D341Med (cell line): ENCODE results near the gene MICAL2.

ENCODE experiments used
- DNase-seq: peaks from one replicate; pipeline ENCODE4 v3.0.0; 2012; ENCODE audit warnings: low spot score

The MICAL2 gene

DNA sequence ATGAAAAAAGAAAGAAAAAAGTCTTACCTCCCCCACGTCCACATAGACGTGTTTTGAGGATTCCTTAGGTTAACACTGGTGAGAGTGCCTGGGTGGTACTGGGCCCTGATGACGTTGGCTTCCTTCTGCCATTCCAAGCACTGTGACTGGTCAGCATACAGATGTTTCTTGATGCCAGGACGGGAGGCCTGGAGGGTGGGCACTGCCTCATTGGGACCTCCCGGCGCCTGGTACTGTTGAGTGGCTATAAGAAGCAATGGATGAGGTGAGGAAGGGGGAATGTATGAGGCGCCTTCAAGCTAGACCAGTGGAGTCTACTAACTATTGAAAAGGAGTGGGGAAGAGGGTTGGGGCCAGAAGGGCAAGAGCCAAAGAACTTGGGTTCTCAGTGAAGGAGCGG is 45.3 kb downstream of the MICAL2 start:
- DNase-seq: no peak

DNA sequence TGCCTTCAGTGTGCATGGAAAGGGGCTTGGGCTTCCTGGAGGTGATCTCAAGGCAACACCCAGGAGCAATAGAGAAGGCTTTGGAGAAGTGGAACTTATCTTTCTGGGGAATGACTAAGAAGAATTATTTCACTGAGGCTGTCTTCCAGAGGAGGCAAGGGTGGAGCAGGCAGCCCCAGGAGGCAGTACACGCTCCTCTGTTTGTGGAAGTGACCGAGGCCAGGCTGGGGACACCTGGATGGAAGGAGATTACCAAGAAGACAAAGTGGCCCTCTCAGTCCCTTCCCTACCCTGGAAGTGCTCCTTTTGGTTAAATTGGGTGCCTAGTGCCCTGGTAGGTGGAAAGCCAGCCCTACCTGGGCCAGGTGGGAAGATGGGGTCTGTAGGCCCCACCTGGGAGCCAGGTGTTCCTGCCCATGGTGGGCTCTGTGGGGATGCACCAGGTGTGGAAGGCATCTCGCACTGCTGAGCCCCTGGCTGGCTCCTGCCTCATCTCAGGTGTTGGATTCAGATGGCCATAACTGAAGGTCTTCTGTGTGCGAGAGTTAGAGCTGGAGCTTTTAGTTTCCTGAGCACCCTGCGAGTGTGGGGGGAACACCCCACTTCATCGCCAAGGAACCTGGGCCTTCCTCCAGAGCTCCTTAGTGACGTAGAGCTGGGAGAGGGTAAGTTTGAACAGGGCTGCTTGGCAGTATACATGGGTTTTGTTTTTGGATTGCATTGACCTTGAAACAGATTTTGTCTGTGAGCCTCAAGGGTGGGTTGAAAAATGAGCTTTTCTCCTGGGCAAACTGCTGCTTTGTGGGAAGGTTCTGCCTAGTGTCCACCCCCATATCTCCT is 46.1 kb downstream of the MICAL2 start:
- DNase-seq: no peak

DNA sequence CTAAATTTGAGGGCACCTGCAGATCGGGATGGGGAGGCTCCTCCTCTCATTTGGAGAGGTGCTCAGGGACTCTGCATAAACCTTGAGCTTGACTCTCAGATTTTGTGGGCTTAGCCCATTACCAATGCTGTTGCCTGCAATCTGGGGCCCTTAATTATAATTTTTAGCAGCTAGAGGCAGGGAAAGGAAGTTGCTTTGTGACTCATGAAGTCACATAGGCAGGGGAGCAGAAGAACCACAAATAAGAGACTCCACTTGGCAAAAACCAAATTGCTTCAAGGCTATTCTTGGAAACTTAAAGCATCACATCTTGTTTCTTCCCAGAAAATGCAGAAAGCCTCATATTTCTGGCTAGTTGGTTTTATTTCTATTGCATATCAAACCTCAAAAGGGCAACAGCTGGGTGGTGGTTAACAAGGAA is 46.9 kb downstream of the MICAL2 start:
- no peak for DNase-seq

DNA sequence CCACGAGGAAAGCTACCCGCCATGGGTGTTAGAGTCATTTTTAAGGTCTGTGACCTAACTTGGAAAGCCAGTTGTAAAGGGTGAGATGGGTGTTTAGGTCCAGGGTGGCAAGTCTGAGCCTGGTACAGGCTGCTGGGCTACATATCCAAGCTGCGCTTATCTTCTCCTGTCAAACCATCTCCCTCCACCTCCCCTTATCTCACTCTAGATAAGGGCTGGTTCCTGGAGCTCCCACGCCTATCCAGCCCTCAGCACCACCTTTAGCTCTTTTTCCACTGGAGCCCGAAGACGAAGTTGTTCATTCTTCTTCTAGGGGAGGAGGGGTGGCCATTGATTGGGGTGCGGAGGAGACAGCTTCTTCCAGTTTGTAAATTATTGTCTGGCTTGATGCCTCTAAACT is 48.5 kb downstream of the MICAL2 start:
- DNase-seq: no peak

GRCh38 chr11:12159351-12160099 is 49.1 kb downstream of the MICAL2 start:
- DNase-seq: no peak

DNA sequence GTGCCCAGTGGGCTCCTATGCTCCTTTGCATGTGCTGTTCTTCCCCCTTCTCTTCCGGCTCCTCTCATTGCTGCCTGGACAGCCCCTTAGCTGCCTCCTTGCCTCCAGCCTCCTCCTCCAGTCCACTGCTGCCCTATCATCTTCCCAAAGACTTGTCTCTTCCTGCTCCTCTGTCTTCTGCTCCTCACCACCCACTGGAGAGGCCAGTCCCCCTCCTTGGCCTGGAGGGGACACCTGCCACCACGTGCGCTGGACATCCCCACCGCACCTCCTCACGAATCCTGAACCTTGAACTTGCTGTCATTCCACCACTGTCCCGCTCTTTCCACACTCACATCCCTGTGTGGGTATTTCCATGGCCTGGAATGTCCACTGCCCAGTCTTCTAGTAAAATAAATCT is 49.8 kb downstream of the MICAL2 start:
- DNase-seq: no peak

DNA sequence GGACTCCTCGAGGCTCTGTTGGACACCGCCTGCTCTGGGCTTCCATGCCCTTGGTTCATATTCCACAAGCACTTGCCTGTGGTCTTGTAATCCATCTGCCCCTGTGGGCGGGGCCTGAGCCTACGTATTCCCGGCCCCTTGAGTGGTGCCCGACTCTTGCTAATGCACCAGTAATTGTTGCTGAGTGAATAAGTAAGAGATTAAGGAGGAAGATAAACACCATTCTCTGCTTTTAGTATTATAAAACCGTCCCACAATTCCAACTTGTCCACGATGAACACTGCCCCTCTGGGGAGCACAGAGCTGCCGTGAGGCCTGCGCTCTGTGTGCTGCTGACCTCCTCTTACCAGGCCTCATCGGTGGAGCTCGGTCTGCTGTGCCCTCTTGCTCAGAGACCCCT is 50.3 kb downstream of the MICAL2 start:
- DNase-seq: peak; percentile 69

DNA sequence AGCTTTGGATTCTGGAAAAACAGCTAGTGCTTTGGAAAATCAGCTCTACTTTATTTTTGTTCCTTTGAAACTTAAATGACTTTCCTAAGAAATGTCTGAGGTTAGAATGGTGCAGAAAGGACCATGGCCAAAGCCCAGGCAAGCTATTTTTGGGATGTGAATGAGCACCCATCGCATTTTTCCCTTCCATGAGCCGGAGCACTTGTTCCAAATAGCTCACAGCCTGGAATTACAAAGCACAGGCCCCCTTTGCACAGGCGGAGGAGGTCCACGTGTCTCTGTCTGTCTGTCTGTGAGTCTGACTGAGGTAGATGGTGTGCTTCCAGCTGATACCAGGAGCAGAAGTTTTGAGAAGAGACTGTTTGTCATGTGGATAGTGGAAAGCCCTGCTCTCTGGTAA is 50.7 kb downstream of the MICAL2 start:
- DNase-seq: no peak

GRCh38 chr11:12161603-12162350 is 51.4 kb downstream of the MICAL2 start:
- no peak for DNase-seq

DNA sequence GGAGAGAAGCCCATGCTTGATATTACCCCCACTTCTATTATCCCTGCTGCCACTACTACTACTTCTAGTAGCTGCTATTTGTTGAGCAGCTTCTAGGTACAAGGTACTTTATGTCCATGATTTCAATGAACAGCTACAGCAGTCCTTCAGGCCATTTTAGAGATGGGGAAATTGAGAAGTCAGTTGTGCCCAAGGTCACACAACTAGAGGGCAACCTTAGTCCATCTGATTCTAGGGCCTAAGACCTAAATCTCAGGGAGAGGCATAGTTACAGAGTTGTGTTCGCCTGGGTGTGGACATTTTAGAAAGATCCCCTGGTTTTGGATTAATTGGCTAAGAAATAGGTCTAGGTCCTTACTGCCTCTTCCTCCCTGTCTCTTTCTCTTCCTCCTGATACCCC is 52.3 kb downstream of the MICAL2 start:
- no peak for DNase-seq

DNA sequence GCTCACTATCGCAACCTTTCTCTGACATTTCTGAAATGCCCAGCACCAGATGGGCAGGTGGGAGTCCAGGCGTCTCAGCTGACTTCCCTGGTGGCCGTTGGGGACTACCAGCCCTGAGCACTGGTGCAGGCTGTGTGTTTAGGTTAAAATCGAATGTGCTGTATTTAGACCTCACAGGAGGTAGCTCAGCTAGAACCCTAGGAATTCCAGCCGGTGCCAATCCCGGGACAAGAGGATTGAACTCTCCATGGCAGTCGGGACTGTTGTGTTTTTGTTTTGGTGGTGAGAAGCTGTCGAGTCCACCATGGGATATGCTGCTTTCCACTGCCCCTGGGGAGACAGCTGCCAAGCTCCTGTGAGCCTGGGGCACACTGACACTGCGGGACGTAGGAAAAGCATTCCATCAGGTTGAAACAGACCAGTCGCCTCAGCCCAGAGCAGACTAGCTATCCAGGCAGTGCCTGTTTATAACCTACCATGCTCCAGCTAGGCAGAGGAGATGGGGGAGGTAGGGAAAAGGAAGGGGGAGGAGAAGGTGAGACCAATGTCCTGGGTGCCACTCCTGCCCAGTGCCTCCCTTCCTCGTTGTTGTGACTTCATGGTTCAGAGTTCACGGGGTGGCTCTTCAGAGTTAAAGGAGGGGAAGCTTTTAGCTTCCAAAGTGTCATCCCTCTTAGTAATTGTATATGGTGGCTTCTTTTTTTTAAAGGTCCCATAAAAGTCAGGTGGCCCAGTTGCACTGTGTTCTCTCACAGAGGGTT is 53.0 kb downstream of the MICAL2 start:
- no peak for DNase-seq

DNA sequence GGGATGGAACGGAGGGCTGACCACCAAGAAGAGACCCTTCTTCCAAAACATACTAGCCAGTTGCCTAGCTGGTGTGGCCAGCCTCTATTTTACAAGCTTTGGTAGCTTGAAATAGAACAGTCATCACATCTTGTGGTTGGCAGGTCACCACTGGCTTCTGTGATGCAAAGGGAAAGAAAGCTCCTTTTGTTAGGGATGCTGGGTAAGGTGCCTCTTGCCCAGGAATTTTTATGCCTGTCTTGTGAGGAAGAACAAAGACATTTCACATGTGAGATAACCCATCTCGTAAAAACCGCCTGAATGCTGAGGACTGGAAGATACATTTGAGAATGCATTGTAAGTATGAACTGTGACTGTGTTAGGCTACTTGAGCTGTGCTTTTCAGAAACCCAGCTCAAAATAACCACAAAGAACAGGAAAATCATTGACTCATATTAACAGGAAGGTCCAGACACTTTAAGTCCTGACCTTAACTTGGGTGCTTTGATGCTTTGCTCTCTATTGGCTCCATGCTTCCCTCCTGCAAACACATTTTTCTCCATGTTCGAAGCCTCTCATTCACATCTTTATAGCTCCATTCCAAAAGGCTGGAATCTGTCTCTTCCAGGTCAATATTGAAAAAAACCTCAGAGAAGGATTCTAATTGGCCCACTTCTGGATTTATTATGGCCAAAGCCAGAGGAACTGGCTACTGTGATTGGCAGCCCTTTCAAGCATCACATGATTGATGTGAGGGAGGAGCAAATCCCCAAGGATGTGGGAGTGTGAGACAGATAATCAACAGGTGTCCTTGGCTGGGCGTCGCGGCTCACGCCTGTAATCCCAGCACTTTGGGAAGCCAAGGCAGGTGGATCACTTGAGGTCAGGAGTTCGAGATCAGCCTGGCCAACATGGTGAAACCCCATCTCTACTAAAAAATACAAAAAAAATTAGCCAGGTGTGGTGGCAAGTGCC is 53.9 kb downstream of the MICAL2 start:
- DNase-seq: no peak

DNA sequence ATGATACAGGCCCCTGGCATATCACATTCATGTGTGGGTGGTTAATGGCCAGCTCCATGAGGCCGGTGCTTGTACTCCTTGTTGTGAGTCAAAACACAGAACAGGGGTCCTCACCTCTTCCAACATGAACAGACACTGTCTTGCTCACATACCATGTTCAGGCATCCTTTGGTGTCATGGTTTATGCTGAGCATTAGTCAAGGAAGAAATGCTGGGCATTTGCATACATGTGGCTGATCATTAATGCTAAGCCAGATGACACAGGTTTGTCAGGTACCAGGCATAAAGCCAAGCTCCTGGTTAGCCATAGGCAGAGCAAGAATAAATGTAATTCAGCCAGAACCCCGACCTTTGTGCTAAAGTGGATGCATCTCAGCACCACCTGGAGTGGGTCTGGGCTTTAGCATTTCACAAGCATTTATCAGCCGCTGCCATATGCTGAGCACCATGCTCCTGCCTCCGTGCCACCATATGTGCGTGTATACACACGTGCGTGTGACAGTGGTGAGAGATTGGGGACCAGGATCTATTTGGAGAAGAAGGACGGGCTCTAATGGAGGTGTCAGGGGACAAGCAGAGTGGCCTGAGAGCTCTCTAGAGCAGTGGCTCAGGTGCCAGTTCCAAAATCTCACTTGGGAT is 55.0 kb downstream of the MICAL2 start:
- no peak for DNase-seq

DNA sequence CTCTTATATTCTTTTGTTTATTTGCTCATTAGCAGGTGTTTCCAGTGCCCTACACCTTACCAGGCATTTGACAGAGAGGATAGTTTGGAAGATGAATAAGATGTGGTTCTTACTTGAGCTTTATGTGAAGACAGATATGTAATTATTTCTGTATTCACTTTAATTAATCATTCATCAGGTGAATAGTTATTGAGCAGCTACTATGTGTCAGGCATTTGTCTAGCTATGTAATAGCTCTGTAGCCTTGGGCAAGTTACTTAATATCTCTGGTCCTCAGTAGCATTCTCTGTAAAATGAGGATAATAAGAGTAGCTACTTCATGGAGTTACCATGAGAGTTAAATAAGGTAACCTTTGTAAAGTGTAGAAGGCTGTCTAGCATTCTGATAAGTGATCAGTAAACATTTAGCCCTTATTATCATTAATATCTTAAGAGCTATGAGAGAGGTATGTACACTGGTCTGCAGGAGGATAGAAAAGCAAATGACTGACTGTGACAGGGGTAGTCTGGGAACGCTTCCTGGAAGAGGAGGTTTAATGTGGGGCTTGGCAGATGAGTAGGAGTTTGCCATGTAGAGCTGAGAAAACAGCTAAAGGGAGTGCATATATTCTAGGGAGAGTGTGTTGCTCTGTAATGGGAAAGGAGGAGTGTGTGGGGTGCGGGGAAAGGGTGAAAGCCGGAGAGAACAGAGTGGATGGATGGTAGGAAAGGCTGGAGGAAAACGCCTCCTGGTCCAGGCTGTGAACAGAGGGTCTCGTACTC is 56.1 kb downstream of the MICAL2 start:
- no peak for DNase-seq

DNA sequence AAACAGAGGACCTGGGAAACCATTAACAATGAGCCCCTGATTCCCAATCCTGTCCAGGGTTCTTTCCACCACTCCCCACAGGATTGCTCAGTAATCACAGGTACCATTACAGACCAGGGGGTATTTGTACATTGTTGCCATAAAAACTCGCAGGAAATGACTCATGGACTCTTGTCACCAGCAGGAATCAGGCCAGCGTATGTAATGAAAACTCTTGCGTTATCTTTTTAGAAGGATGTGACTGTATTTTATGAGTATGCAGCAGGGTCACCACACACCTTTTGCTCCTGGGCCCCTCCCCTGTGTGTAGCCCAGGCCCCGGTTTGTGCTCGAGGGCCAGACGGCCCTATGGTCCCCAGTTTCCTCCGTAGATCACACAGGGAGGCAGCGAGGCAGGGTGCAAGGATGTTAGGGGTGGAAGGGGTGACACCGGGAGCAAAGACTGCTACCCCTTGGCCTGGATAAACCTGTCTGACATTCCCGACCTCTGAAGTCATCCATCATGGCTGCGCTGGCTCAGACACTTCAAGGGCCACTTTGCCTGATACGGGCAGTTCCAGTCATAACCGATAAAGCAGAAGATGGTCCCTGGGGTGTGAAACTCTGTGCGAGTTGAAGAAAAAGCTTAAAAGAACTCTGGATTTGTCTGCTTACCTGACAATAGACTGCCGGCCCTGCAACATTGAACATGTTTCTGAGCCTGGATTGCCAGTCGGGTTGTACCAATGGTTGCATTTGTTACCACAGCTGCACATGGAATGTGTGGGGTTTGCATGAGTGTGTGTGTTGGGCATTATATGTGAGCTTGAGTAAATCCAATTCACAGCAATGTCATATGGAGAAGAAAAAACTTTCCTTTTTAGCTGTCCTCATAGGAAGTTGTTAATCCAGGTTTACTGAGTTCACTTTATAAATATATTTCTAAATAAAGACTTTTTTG is 56.9 kb downstream of the MICAL2 start:
- no peak for DNase-seq

DNA sequence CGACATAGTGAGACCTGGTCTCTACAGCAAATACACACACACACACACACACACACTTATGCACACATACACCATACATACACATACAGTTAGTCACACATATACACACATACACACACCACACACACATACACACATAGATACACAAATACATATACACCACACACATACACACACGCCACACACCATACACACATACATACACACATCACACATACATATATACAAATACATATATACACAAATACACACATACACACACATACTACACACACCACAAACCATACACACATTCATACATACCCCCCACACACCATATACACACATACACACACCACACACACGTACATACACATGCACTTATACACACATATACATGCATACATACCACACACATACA is 57.7 kb downstream of the MICAL2 start:
- no peak for DNase-seq

DNA sequence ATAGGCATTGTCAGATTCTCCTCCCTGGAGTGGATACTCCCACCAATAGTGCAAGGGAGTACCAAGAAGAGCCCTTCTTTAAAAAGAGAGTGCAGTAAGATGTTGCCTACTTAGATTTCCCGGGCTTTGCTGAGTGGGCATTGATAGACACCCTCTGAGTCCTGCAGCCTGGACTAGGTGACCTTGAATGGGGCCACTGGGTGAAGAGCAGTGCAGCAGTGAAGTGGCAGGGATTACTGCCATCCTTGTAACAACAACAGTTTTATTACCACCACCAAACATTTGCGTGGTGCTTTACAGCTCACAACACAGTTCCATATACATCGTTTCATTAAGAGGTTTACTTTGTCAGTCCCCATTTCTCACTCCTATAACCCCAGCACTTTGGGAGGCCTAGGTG is 59.4 kb downstream of the MICAL2 start:
- no peak for DNase-seq

DNA sequence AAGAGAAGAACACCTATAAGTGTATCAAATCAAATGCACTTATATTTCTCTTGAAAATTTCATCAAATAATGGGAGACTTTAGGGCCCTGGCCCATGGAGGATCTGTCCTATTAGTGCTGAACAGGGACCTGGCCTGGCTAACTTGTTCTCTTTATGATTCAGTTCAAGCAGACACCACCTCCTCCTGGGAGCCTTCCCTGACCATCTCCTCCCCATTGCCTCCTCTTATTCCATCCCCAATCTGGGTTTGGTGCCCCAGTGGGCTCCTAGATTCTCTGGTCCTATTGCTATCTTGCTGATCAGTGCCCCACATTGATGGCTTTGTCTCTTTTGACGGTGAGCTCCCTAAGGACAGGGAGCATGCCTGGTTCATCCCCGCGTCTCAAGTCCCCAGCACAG is 60.1 kb downstream of the MICAL2 start:
- no peak for DNase-seq

DNA sequence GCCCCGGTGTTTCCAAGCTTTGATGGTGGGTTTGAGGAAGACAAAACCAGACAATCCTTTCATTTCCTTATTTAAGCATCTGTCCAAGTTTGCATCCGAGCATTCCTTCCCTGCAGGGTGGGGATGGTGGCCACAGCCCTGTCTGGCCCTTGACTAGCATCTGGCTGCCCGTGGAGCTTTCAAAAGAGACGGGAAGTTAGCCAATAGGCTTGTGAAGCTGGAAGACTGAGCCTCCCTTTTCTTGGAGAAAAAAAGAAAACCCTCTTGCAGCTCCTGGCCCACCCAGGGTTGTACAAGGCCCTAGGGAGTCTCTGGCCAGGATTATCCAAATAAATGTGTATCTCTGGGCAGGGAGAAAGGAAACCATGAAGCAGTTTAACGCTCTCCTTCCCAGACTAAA is 60.6 kb downstream of the MICAL2 start:
- DNase-seq: no peak
